Liver (tissue), 9 donors: Measurements from ENCODE around the gene MICOS13. TPM values are rescaled to one million over a fixed set of nuclear protein-coding genes. Genes with fewer than 3 reads are reported as not detected.

ENCODE experiments used
- DNase-seq: peaks from one replicate; pipeline ENCODE4 v3.0.0-alpha.2; 2017; ENCODE audit warnings: low spot score
- H3K27ac ChIP-seq, 2 donors: one replicate each; pipeline ENCODE4 v1.7.0; 2013; ENCODE audit warnings: inconsistent platforms in 2 of 2, low read length in 2 of 2, control low read depth in 1 of 2, low read depth in 1 of 2, mild to moderate bottlenecking in 1 of 2
- H3K27me3 ChIP-seq, 4 donors: one replicate each; pipeline versions ENCODE4 v1.6.1 to v1.7.0; 2013; ENCODE audit warnings: low read length in 3 of 4, inconsistent platforms in 1 of 4, mild to moderate bottlenecking in 1 of 4, moderate library complexity in 1 of 4; ENCODE audit not compliant: control insufficient read depth in 4 of 4, insufficient read depth in 4 of 4
- H3K36me3 ChIP-seq, 4 donors: one replicate each; pipeline versions ENCODE4 v1.6.1 to v1.7.0; 2013; ENCODE audit warnings: low read length in 3 of 4, mild to moderate bottlenecking in 3 of 4, low read depth in 1 of 4, moderate library complexity in 1 of 4; ENCODE audit not compliant: control insufficient read depth in 4 of 4, insufficient read depth in 3 of 4
- H3K4me1 ChIP-seq, 4 donors: one replicate each; pipeline versions ENCODE4 v1.6.1 to v1.7.0; 2013; ENCODE audit warnings: low read length in 3 of 4, mild to moderate bottlenecking in 3 of 4, moderate library complexity in 1 of 4; ENCODE audit not compliant: control insufficient read depth in 4 of 4, insufficient read depth in 4 of 4
- H3K4me3 ChIP-seq, 3 donors: one replicate each; pipeline versions ENCODE4 v1.6.1 to v1.7.0; 2013; ENCODE audit warnings: low read length in 3 of 3, control low read depth in 1 of 3, low read depth in 1 of 3, mild to moderate bottlenecking in 1 of 3
- H3K9ac ChIP-seq, 2 donors: one replicate each; pipeline ENCODE4 v1.7.0; 2013; ENCODE audit warnings: low read length in 2 of 2, mild to moderate bottlenecking in 2 of 2, moderate library complexity in 2 of 2, control low read depth in 1 of 2, low read depth in 1 of 2
- H3K9me3 ChIP-seq, 4 donors: one replicate each; pipeline versions ENCODE4 v1.6.1 to v1.7.0; 2013; ENCODE audit warnings: low read length in 3 of 4; ENCODE audit not compliant: control insufficient read depth in 4 of 4
- CTCF ChIP-seq: fragments of 150-350 bp; IDR thresholded peaks from 2 replicates; pipeline ENCODE4 v1.5.1; 2017; ENCODE audit warnings: improper control_type of control experiment, low read depth, low read length; ENCODE audit not compliant: missing input control
- EGR1 ChIP-seq, 2 donors: IDR thresholded peaks; 2 replicates each; pipeline ENCODE4 v1.6.1; 2016 to 2018; ENCODE audit warnings: antibody characterized with exemption in 2 of 2, low read depth in 2 of 2
- FOXA2 ChIP-seq: IDR thresholded peaks from 2 replicates; pipeline ENCODE4 v1.6.1; 2016; ENCODE audit warnings: antibody characterized with exemption
- GABPA ChIP-seq, 2 donors: IDR thresholded peaks in 1 of 2; conservative IDR thresholded peaks in 1 of 2; 2 replicates each; pipeline ENCODE4 v1.6.1; 2016; ENCODE audit warnings: antibody characterized with exemption in 2 of 2, mild to moderate bottlenecking in 1 of 2, moderate library complexity in 1 of 2
- HNF4A ChIP-seq, 2 donors: conservative IDR thresholded peaks; 2 replicates each; pipeline ENCODE4 v1.6.1; 2016; ENCODE audit warnings: antibody characterized with exemption in 2 of 2, mild to moderate bottlenecking in 2 of 2
- HNF4G ChIP-seq: IDR thresholded peaks from 2 replicates; pipeline ENCODE4 v1.6.1; 2016; ENCODE audit warnings: antibody characterized with exemption
- JUND ChIP-seq, 2 donors: IDR thresholded peaks; 2 replicates each; pipeline ENCODE4 v1.6.1; 2016; ENCODE audit warnings: antibody characterized with exemption in 2 of 2
- MAX ChIP-seq: IDR thresholded peaks from 2 replicates; pipeline ENCODE4 v1.6.1; 2016; ENCODE audit warnings: antibody characterized with exemption
- NR2F2 ChIP-seq: IDR thresholded peaks from 2 replicates; pipeline ENCODE4 v1.6.1; 2016; ENCODE audit warnings: antibody characterized with exemption
- RAD21 ChIP-seq, 2 donors: IDR thresholded peaks; 2 replicates each; pipeline ENCODE4 v1.6.1; 2016; ENCODE audit warnings: antibody characterized with exemption in 2 of 2, mild to moderate bottlenecking in 2 of 2
- RXRA ChIP-seq, 2 donors: IDR thresholded peaks; 2 replicates each; pipeline ENCODE4 v1.6.1; 2017 to 2018; ENCODE audit warnings: antibody characterized with exemption in 2 of 2, mild to moderate bottlenecking in 1 of 2
- SP1 ChIP-seq: IDR thresholded peaks from 2 replicates; pipeline ENCODE4 v1.6.1; 2018; ENCODE audit warnings: antibody characterized with exemption, mild to moderate bottlenecking
- TAF1 ChIP-seq: conservative IDR thresholded peaks from 2 replicates; pipeline ENCODE4 v1.6.1; 2016; ENCODE audit warnings: antibody characterized with exemption, mild to moderate bottlenecking
- YY1 ChIP-seq: IDR thresholded peaks from 2 replicates; pipeline ENCODE4 v1.6.1; 2016; ENCODE audit warnings: antibody characterized with exemption, mild to moderate bottlenecking
- WGBS: extraction: QIAGEN DNeasy Blood & Tissue Kit; methylation state at CpG from one replicate; pipeline ENCODE4 v1.1.7; 2013; 5-methylcytosine and 5-hydroxymethylcytosine counted together
- polyA plus RNA-seq, 2 donors: library from polyadenylated mRNA; stranded (reverse) in 1 of 2; unstranded in 1 of 2; fragments of 200-250 nt in 1 of 2; fragments of >200 nt in 1 of 2; fragmentation: Nextera tagmentation in 1 of 2; extraction: Ambion mirVana in 1 of 2; gene quantifications; one replicate each; pipeline versions ENCODE4 v1.2.1 to v1.2.3, GENCODE V29; 2013 to 2015
- total RNA-seq, 2 donors: library from RNA; depleted of rRNA; stranded (reverse); fragments of >200 nt; gene quantifications; one replicate each; pipeline ENCODE4 v1.2.3, GENCODE V29; 2014
- TF ChIP-seq, protein P1 (sequence below): IDR thresholded peaks from 2 replicates; pipeline ENCODE4 v1.6.1; 2016; ENCODE audit warnings: antibody characterized with exemption, mild to moderate bottlenecking
- donor health status: healthy.
- donor health status: healthy.
- donor health status: healthy.
- donor health status: healthy.
- donor health status: healthy.

The MICOS13 gene
- total and polyA plus RNA-seq, 4 donors: 11.5 to 84.0 (median 30.8) TPM

- no peaks in the 10 kb centered on the region for H3K27me3 ChIP-seq
- peaks cover 9 to 74% (median 57%) of the 10 kb centered on the region in 4 donors for H3K4me1 ChIP-seq
- H3K27ac ChIP-seq: peak overlapping the region in 1 of 2 donors; percentile 40
- H3K4me3 ChIP-seq: no peak overlapping the region
- no peak for DNase-seq
- no peak overlapping the region for H3K9ac ChIP-seq
- TF ChIP-seq TAF1 (no peak), EGR1 (IDR thresholded peaks at IDR 0.05; ENCODE audit: low read depth in 2 of 2) (no peak), GABPA (IDR thresholded peaks at IDR 0.05 in 1 of 2, conservative IDR thresholded peaks at IDR 0.05 in 1 of 2) (no peak), HNF4A (conservative IDR thresholded peaks at IDR 0.05) (no peak), CTCF (no peak), RAD21 (IDR thresholded peaks at IDR 0.05) (no peak), SP1 (no peak), NR2F2 (no peak), JUND (IDR thresholded peaks at IDR 0.05) (no peak), MAX (no peak), HNF4G (no peak), FOXA2 (no peak), RXRA (IDR thresholded peaks at IDR 0.05) (no peak), YY1 (no peak)
- TF ChIP-seq, protein P1, sequence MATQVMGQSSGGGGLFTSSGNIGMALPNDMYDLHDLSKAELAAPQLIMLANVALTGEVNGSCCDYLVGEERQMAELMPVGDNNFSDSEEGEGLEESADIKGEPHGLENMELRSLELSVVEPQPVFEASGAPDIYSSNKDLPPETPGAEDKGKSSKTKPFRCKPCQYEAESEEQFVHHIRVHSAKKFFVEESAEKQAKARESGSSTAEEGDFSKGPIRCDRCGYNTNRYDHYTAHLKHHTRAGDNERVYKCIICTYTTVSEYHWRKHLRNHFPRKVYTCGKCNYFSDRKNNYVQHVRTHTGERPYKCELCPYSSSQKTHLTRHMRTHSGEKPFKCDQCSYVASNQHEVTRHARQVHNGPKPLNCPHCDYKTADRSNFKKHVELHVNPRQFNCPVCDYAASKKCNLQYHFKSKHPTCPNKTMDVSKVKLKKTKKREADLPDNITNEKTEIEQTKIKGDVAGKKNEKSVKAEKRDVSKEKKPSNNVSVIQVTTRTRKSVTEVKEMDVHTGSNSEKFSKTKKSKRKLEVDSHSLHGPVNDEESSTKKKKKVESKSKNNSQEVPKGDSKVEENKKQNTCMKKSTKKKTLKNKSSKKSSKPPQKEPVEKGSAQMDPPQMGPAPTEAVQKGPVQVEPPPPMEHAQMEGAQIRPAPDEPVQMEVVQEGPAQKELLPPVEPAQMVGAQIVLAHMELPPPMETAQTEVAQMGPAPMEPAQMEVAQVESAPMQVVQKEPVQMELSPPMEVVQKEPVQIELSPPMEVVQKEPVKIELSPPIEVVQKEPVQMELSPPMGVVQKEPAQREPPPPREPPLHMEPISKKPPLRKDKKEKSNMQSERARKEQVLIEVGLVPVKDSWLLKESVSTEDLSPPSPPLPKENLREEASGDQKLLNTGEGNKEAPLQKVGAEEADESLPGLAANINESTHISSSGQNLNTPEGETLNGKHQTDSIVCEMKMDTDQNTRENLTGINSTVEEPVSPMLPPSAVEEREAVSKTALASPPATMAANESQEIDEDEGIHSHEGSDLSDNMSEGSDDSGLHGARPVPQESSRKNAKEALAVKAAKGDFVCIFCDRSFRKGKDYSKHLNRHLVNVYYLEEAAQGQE: no peak
- peaks cover 3 to 25% (median 14%) of the 10 kb centered on the region in 4 donors for H3K36me3 ChIP-seq
- H3K9me3 ChIP-seq: no peaks in the 10 kb centered on the region
- WGBS: 76% methylated on average over 9 of the region's 9 CpGs
Measured at GRCh38 chr19:5628919-5629481, 51.3 kb downstream of the MICOS13 start.

- H3K27ac ChIP-seq: peak overlapping the region in 1 of 2 donors; percentile 40
- H3K4me3 ChIP-seq: no peak overlapping the region
- H3K9me3 ChIP-seq: no peaks in the 10 kb centered on the region
- no peak for DNase-seq
- peaks cover 9 to 74% (median 58%) of the 10 kb centered on the region in 4 donors for H3K4me1 ChIP-seq
- H3K9ac ChIP-seq: no peak overlapping the region
- H3K27me3 ChIP-seq: no peaks in the 10 kb centered on the region
- peaks cover 3 to 25% (median 14%) of the 10 kb centered on the region in 4 donors for H3K36me3 ChIP-seq
- TF ChIP-seq YY1 (no peak), HNF4A (conservative IDR thresholded peaks at IDR 0.05) (no peak), RXRA (IDR thresholded peaks at IDR 0.05) (no peak), EGR1 (IDR thresholded peaks at IDR 0.05; ENCODE audit: low read depth in 2 of 2) (no peak), HNF4G (no peak), SP1 (no peak), FOXA2 (no peak)
- WGBS: 49% methylated on average over 1 of the region's 1 CpG
Measured at GRCh38 chr19:5628461-5628860, 51.9 kb downstream of the MICOS13 start.

Other genes with a start within 250 kb of the MICOS13 start
- not detected for gene ZNRF4, start 225.1 kb downstream of the MICOS13 start, total RNA-seq
- not detected for gene ZNRF4, start 225.1 kb downstream of the MICOS13 start, polyA plus RNA-seq
- gene TINCR, start 112.6 kb downstream of the MICOS13 start, total RNA-seq: under 1 TPM in 1 of 2 donors, not detected in 1; 0.05 TPM
- gene TINCR, start 112.6 kb downstream of the MICOS13 start, polyA plus RNA-seq: under 1 TPM in 1 of 2 donors, not detected in 1; 0.08 TPM
- 10 to 100 TPM; 25.8 to 57.8 TPM for gene SAFB2, start 57.7 kb downstream of the MICOS13 start, total RNA-seq
- gene SAFB2, start 57.7 kb downstream of the MICOS13 start, polyA plus RNA-seq: 10 to 100 TPM; 18.7 to 31.2 TPM
- gene SAFB, start 57.4 kb downstream of the MICOS13 start, total RNA-seq: 10 to 100 TPM; 52.1 to 65.0 TPM
- 10 to 100 TPM; 16.5 to 24.8 TPM for gene SAFB, start 57.4 kb downstream of the MICOS13 start, polyA plus RNA-seq
- gene HSD11B1L, start 511 bp upstream of the MICOS13 start, total RNA-seq: 1 to 10 TPM; 1.3 to 1.4 TPM
- gene HSD11B1L, start 511 bp upstream of the MICOS13 start, polyA plus RNA-seq: 1 to 10 TPM; 2.4 to 2.5 TPM
- gene RPL36, start 9.8 kb upstream of the MICOS13 start, total RNA-seq: 100 to 1,000 TPM in 1 of 2 donors, 10 to 100 TPM in 1; 47.2 to 251 TPM
- gene RPL36, start 9.8 kb upstream of the MICOS13 start, polyA plus RNA-seq: 100 to 1,000 TPM; 390 to 556 TPM
- gene LONP1, start 39.6 kb upstream of the MICOS13 start, total RNA-seq: 10 to 100 TPM; 32.3 to 68.9 TPM
- 10 to 100 TPM; 46.1 to 83.9 TPM for gene LONP1, start 39.6 kb upstream of the MICOS13 start, polyA plus RNA-seq
- gene CATSPERD, start 40.1 kb upstream of the MICOS13 start, total RNA-seq: not detected
- gene CATSPERD, start 40.1 kb upstream of the MICOS13 start, polyA plus RNA-seq: not detected
- under 1 TPM; 0.42 to 0.84 TPM for gene PRR22, start 104.2 kb upstream of the MICOS13 start, total RNA-seq
- 1 to 10 TPM in 1 of 2 donors, under 1 TPM in 1; 0.40 to 1.6 TPM for gene PRR22, start 104.2 kb upstream of the MICOS13 start, polyA plus RNA-seq
- 10 to 100 TPM; 16.3 to 19.0 TPM for gene DUS3L, start 110.6 kb upstream of the MICOS13 start, total RNA-seq
- 10 to 100 TPM; 12.2 to 17.4 TPM for gene DUS3L, start 110.6 kb upstream of the MICOS13 start, polyA plus RNA-seq
- 1 to 10 TPM; 3.3 to 3.7 TPM for gene NRTN, start 124.6 kb upstream of the MICOS13 start, total RNA-seq
- 1 to 10 TPM; 1.3 to 5.3 TPM for gene NRTN, start 124.6 kb upstream of the MICOS13 start, polyA plus RNA-seq
- 1 to 10 TPM; 2.6 to 8.4 TPM for gene FUT6, start 159.2 kb upstream of the MICOS13 start, total RNA-seq
- 10 to 100 TPM in 1 of 2 donors, 1 to 10 TPM in 1; 6.2 to 14.0 TPM for gene FUT6, start 159.2 kb upstream of the MICOS13 start, polyA plus RNA-seq
- gene FUT3, start 170.9 kb upstream of the MICOS13 start, total RNA-seq: under 1 TPM in 1 of 2 donors, not detected in 1; 0.25 TPM
- under 1 TPM; 0.27 to 0.47 TPM for gene FUT3, start 170.9 kb upstream of the MICOS13 start, polyA plus RNA-seq
- gene FUT5, start 190.0 kb upstream of the MICOS13 start, total RNA-seq: under 1 TPM; 0.05 to 0.17 TPM
- under 1 TPM in 1 of 2 donors, not detected in 1; 0.02 TPM for gene FUT5, start 190.0 kb upstream of the MICOS13 start, polyA plus RNA-seq
- 100 to 1,000 TPM; 127 to 134 TPM for gene NDUFA11, start 223.3 kb upstream of the MICOS13 start, total RNA-seq
- 100 to 1,000 TPM; 319 to 394 TPM for gene NDUFA11, start 223.3 kb upstream of the MICOS13 start, polyA plus RNA-seq
- gene VMAC, start 224.4 kb upstream of the MICOS13 start, total RNA-seq: 1 to 10 TPM; 3.6 to 7.7 TPM
- 1 to 10 TPM; 1.2 to 1.6 TPM for gene VMAC, start 224.4 kb upstream of the MICOS13 start, polyA plus RNA-seq
- gene CAPS, start 233.7 kb upstream of the MICOS13 start, total RNA-seq: 1 to 10 TPM; 2.1 to 4.2 TPM
- gene CAPS, start 233.7 kb upstream of the MICOS13 start, polyA plus RNA-seq: 10 to 100 TPM in 1 of 2 donors, 1 to 10 TPM in 1; 2.8 to 11.4 TPM